H9 (cell line): ENCODE results near the gene PARD3. TPM values are rescaled to one million over a fixed set of nuclear protein-coding genes. Genes with fewer than 3 reads are reported as not detected.

ENCODE experiments used
- DNase-seq: peaks from one replicate; pipeline ENCODE4 v3.0.0-alpha.2; 2017
- H2AFZ ChIP-seq: one replicate; pipeline ENCODE4 v1.6.1; 2013; ENCODE audit warnings: mild to moderate bottlenecking, low read length, control low read depth, moderate library complexity
- H2AK5ac ChIP-seq: 2 replicates; pipeline ENCODE4 v1.6.1; 2013; ENCODE audit warnings: low read length, control low read depth, mixed read lengths; ENCODE audit not compliant: insufficient read length
- H2BK120ac ChIP-seq: one replicate; pipeline ENCODE4 v1.6.1; 2013; ENCODE audit warnings: low read depth, mild to moderate bottlenecking, low read length, control low read depth, inconsistent platforms; ENCODE audit not compliant: poor library complexity, severe bottlenecking
- H2BK12ac ChIP-seq: 2 replicates; pipeline ENCODE4 v1.6.1; 2013; ENCODE audit warnings: low read length, control low read depth, mixed read lengths, low read depth; ENCODE audit not compliant: insufficient read length
- H2BK15ac ChIP-seq: 2 replicates; pipeline ENCODE4 v1.6.1; 2013; ENCODE audit warnings: low read depth, low read length, control low read depth
- H2BK20ac ChIP-seq: one replicate; pipeline ENCODE4 v1.6.1; 2013; ENCODE audit warnings: low read depth, mild to moderate bottlenecking, low read length, control low read depth, inconsistent platforms; ENCODE audit not compliant: poor library complexity, severe bottlenecking
- H2BK5ac ChIP-seq: 2 replicates; pipeline ENCODE4 v1.6.1; 2013; ENCODE audit warnings: low read length, control low read depth, mixed read lengths; ENCODE audit not compliant: insufficient read length
- H3K14ac ChIP-seq: 2 replicates; pipeline ENCODE4 v1.6.1; 2013; ENCODE audit warnings: low read length, control low read depth; ENCODE audit not compliant: insufficient read depth
- H3K18ac ChIP-seq: 2 replicates; pipeline ENCODE4 v1.6.1; 2013; ENCODE audit warnings: low read depth, mild to moderate bottlenecking, mixed read lengths, low read length, control low read depth; ENCODE audit not compliant: insufficient read length
- H3K23ac ChIP-seq: 2 replicates; pipeline ENCODE4 v1.6.1; 2013; ENCODE audit warnings: low read length, control low read depth, mixed read lengths, low read depth; ENCODE audit not compliant: insufficient read length
- H3K23me2 ChIP-seq: 2 replicates; pipeline ENCODE4 v1.6.1; 2013; ENCODE audit warnings: low read depth, mild to moderate bottlenecking, mixed read lengths, low read length, control low read depth; ENCODE audit not compliant: insufficient read length, poor library complexity, severe bottlenecking
- H3K27ac ChIP-seq: 2 replicates; pipeline ENCODE4 v1.5.1; 2013; ENCODE audit warnings: low read length, control low read depth, mixed read lengths, low read depth; ENCODE audit not compliant: insufficient read length
- H3K27me3 ChIP-seq: 2 replicates; pipeline ENCODE4 v1.6.1; 2013; ENCODE audit warnings: low read length, control low read depth, inconsistent platforms; ENCODE audit not compliant: insufficient read depth
- H3K4ac ChIP-seq: 2 replicates; pipeline ENCODE4 v1.6.1; 2013; ENCODE audit warnings: low read depth, mild to moderate bottlenecking, control low read depth, inconsistent platforms, low read length, moderate library complexity
- H3K4me1 ChIP-seq: 2 replicates; pipeline ENCODE4 v1.6.1; 2013; ENCODE audit warnings: low read length, control low read depth, inconsistent platforms; ENCODE audit not compliant: insufficient read depth
- H3K4me2 ChIP-seq: 2 replicates; pipeline ENCODE4 v1.6.1; 2013; ENCODE audit warnings: low read length, control low read depth, mixed read lengths; ENCODE audit not compliant: insufficient read length, insufficient read depth
- H3K56ac ChIP-seq: 2 replicates; pipeline ENCODE4 v1.6.1; 2013; ENCODE audit warnings: low read depth, mild to moderate bottlenecking, mixed read lengths, low read length, control low read depth; ENCODE audit not compliant: insufficient read length
- H3K79me1 ChIP-seq: 2 replicates; pipeline ENCODE4 v1.6.1; 2013; ENCODE audit warnings: low read depth, mild to moderate bottlenecking, moderate library complexity, low read length, control low read depth, inconsistent platforms; ENCODE audit not compliant: insufficient read depth, poor library complexity, severe bottlenecking
- H3K79me2 ChIP-seq: 2 replicates; pipeline ENCODE4 v1.6.1; 2013; ENCODE audit warnings: low read length, control low read depth, inconsistent platforms; ENCODE audit not compliant: insufficient read depth
- H3K9ac ChIP-seq: 2 replicates; pipeline ENCODE4 v1.6.1; 2013; ENCODE audit warnings: low read length, control low read depth, mixed read lengths; ENCODE audit not compliant: insufficient read length; ENCODE audit errors: extremely low read depth
- H3K9me3 ChIP-seq: one replicate; pipeline ENCODE4 v1.6.1; 2013; ENCODE audit warnings: low read depth, low read length, inconsistent platforms; ENCODE audit not compliant: control insufficient read depth
- H3T11ph ChIP-seq: one replicate; pipeline ENCODE4 v1.6.1; 2013; ENCODE audit warnings: mild to moderate bottlenecking, low read length, control low read depth, inconsistent platforms
- H4K20me1 ChIP-seq: one replicate; pipeline ENCODE4 v1.6.1; 2013; ENCODE audit not compliant: control insufficient read depth, insufficient read length, insufficient read depth
- H4K5ac ChIP-seq: 2 replicates; pipeline ENCODE4 v1.6.1; 2013; ENCODE audit warnings: low read depth, mild to moderate bottlenecking, mixed read lengths, low read length, control low read depth; ENCODE audit not compliant: insufficient read length
- H4K8ac ChIP-seq: replicated peaks from 2 replicates; pipeline ENCODE4 v1.6.1; 2013; ENCODE audit warnings: low read length, control low read depth, mixed read lengths, low read depth; ENCODE audit not compliant: insufficient read length
- H4K91ac ChIP-seq: 2 replicates; pipeline ENCODE4 v1.6.1; 2013; ENCODE audit warnings: low read depth, mild to moderate bottlenecking, moderate library complexity, mixed read lengths, low read length, control low read depth; ENCODE audit not compliant: insufficient read length
- H3K27ac Mint-ChIP-seq, 3 experiments: 2 replicates in 2 of 3; 3 replicates in 1 of 3; pipeline ENCODE4 v1.8.0; 2020 to 2021; ENCODE audit warnings: mixed read lengths in 3 of 3, mild to moderate bottlenecking in 1 of 3, moderate library complexity in 1 of 3
- H3K27me3 Mint-ChIP-seq: 2 replicates; pipeline ENCODE4 v1.8.0; 2021; ENCODE audit warnings: low read depth, mild to moderate bottlenecking, moderate library complexity, mixed read lengths
- H3K36me3 Mint-ChIP-seq, 3 experiments: 2 replicates in 2 of 3; 3 replicates in 1 of 3; pipeline ENCODE4 v1.8.0; 2020 to 2021; ENCODE audit warnings: low read depth in 3 of 3, mixed read lengths in 3 of 3; ENCODE audit not compliant: insufficient read depth in 1 of 3
- H3K4me1 Mint-ChIP-seq, 2 experiments: 2 replicates each; pipeline ENCODE4 v1.8.0; 2020; ENCODE audit warnings: mixed read lengths in 2 of 2
- H3K4me3 Mint-ChIP-seq, 2 experiments: 2 replicates in 1 of 2; 3 replicates in 1 of 2; pipeline ENCODE4 v1.8.0; 2020 to 2021; ENCODE audit warnings: mild to moderate bottlenecking in 2 of 2, mixed read lengths in 2 of 2, moderate library complexity in 1 of 2
- H3K9me3 Mint-ChIP-seq, 2 experiments: 2 replicates in 1 of 2; 3 replicates in 1 of 2; pipeline ENCODE4 v1.8.0; 2020; ENCODE audit warnings: mild to moderate bottlenecking in 2 of 2, mixed read lengths in 2 of 2, moderate library complexity in 1 of 2
- CTCF ChIP-seq: fragments of 200-600 bp; sonication (generic); conservative IDR thresholded peaks from 3 replicates; pipeline ENCODE4 v1.8.0; 2021; ENCODE audit warnings: antibody characterized with exemption, mild to moderate bottlenecking
- WGBS: extraction: QIAGEN DNeasy Blood & Tissue Kit; methylation state at CpG from one replicate; pipeline ENCODE4 v1.1.7; 2013; ENCODE audit warnings: missing lambda C conversion rate, low lambda C conversion rate, mixed read lengths; ENCODE audit not compliant: insufficient read length; ENCODE audit errors: extremely low coverage; 5-methylcytosine and 5-hydroxymethylcytosine counted together
- total RNA-seq: library from RNA; stranded (reverse); gene quantifications from 2 replicates; pipeline ENCODE4 v1.2.1, GENCODE V29; 2021

Gene PARD3
- total RNA-seq, 1 experiment from 2014 or later: 44.7 TPM

GRCh38 chr10:34664706-34665105, 150.4 kb downstream of the PARD3 start:
- Histone ChIP-seq H2BK120ac (no peak overlapping the region), H2BK20ac (no peak overlapping the region), H2AK5ac (no peak overlapping the region), H3K4me2 (no peak overlapping the region), H3K4me1 (no peaks in the 10 kb centered on the region; the same call in 1 of the 2 replicates), H3K14ac (no peak overlapping the region), H3K23ac (no peak overlapping the region), H2BK15ac (no peak overlapping the region), H3K56ac (no peak overlapping the region), H3K27me3 (no peaks in the 10 kb centered on the region), H2AFZ (no peak overlapping the region), H3K23me2 (no peaks in the 10 kb centered on the region), H4K8ac (no peak overlapping the region), H3K9me3 (no peaks in the 10 kb centered on the region), H3T11ph (no peak overlapping the region), H4K20me1 (no peaks in the 10 kb centered on the region), H2BK5ac (no peak overlapping the region), H3K4ac (no peak overlapping the region), H4K91ac (no peak overlapping the region), H3K18ac (no peak overlapping the region), H4K5ac (no peak overlapping the region), H3K9ac (no peak overlapping the region), H3K79me2 (peaks cover 4% of the 10 kb centered on the region), H3K79me1 (peaks cover 6% of the 10 kb centered on the region), H3K27ac (no peak overlapping the region), H2BK12ac (no peak overlapping the region)
- no peaks in the 10 kb centered on the region for H3K9me3 Mint-ChIP-seq
- H3K27ac Mint-ChIP-seq: no peak overlapping the region; a peak in 1 of 7 replicates
- H3K4me1 Mint-ChIP-seq: peaks cover 15 to 27% of the 10 kb centered on the region in 2 experiments
- no peak overlapping the region for H3K4me3 Mint-ChIP-seq
- WGBS: no CpG with 5 or more reads among the region's 1 CpG
- H3K27me3 Mint-ChIP-seq: no peaks in the 10 kb centered on the region
- no peak for DNase-seq
- no peak for TF ChIP-seq CTCF
- H3K36me3 Mint-ChIP-seq: no peaks in the 10 kb centered on the region; a peak in 1 of 7 replicates
